ENCODE measurements around the gene SLC45A3.

DNA sequence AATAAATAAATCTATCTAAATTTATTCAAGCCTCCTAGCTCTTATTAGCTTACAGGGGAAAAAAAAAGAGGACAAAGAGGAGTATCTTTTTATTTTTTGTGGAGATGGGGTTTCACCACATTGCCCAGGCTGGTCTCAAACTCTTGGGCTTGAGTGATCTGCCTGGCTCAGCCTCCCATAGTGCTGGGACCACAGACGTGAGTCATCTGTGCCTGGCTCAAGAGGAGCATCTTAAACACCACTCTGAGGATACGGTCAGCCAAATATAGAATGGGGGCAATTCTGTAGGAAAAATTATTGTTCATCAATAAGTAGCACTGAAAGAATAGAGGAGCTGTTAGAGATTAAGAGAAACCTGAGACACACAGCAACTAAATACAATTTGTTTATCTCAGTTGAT, 24.1 kb downstream of the SLC45A3 start:
- TF ChIP-seq POLR2A (IDR thresholded peaks at IDR 0.05): no peak
- TF ChIP-seq, protein P1, sequence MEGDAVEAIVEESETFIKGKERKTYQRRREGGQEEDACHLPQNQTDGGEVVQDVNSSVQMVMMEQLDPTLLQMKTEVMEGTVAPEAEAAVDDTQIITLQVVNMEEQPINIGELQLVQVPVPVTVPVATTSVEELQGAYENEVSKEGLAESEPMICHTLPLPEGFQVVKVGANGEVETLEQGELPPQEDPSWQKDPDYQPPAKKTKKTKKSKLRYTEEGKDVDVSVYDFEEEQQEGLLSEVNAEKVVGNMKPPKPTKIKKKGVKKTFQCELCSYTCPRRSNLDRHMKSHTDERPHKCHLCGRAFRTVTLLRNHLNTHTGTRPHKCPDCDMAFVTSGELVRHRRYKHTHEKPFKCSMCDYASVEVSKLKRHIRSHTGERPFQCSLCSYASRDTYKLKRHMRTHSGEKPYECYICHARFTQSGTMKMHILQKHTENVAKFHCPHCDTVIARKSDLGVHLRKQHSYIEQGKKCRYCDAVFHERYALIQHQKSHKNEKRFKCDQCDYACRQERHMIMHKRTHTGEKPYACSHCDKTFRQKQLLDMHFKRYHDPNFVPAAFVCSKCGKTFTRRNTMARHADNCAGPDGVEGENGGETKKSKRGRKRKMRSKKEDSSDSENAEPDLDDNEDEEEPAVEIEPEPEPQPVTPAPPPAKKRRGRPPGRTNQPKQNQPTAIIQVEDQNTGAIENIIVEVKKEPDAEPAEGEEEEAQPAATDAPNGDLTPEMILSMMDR (IDR thresholded peaks at IDR 0.05): no peak

Data from transverse colon (tissue), 3 donors.